IMR-90 (cell line): ENCODE measurements around the gene ACKR1. TPM values are rescaled to one million over a fixed set of nuclear protein-coding genes. Genes with fewer than 3 reads are reported as not detected.

Experiments
- ATAC-seq: fragments of 200-7000 bp; cut with Tn5 transposase; 2 replicates; pipeline ENCODE4 v1.9.1; 2020; ENCODE audit warnings: low read depth, mild to moderate bottlenecking, moderate library complexity
- BruUV-seq: library from RNA; stranded (reverse); fragments of 400-500 nt; replicated peaks from 2 replicates; lab custom pipeline; 2021; lab: Mats Ljungman, UMichigan
- CTCF ChIA-PET: fragments of 300-600 bp; formaldehyde crosslinking; extraction: SDS; loops from one replicate; lab custom pipeline; 2021; ENCODE audit warnings: antibody characterized with exemption; lab: Yijun Ruan, JAX
- POLR2A ChIA-PET: fragments of 300-600 bp; sonication (Branson Sonifier 250); formaldehyde crosslinking; loops from one replicate; lab custom pipeline; 2022; ENCODE audit warnings: antibody characterized with exemption; ENCODE audit not compliant: unreplicated experiment; lab: Charles Lee
- DNase-seq: peaks from one replicate; pipeline ENCODE4 v3.0.0; 2013
- H2AFZ ChIP-seq: replicated peaks from 2 replicates; pipeline ENCODE3; 2013; ENCODE audit warnings: low read length, mild to moderate bottlenecking; ENCODE audit not compliant: poor library complexity
- H2AK5ac ChIP-seq: 2 replicates; pipeline ENCODE4 v1.6.1; 2013; ENCODE audit warnings: low read depth, low read length, inconsistent platforms
- H2AK9ac ChIP-seq: replicated peaks from 2 replicates; pipeline ENCODE3; 2013; ENCODE audit warnings: mild to moderate bottlenecking, low read depth, low read length, moderate library complexity; ENCODE audit not compliant: poor library complexity
- H2BK120ac ChIP-seq: 2 replicates; pipeline ENCODE4 v1.6.1; 2013; ENCODE audit warnings: low read depth, low read length, inconsistent platforms
- H2BK15ac ChIP-seq: 3 replicates; pipeline ENCODE4 v1.6.1; 2013; ENCODE audit warnings: low read depth, low read length, inconsistent platforms
- H2BK20ac ChIP-seq: 2 replicates; pipeline ENCODE4 v1.6.1; 2013; ENCODE audit warnings: low read depth, mild to moderate bottlenecking, inconsistent platforms, low read length, moderate library complexity
- H2BK5ac ChIP-seq: 2 replicates; pipeline ENCODE4 v1.6.1; 2013; ENCODE audit warnings: mild to moderate bottlenecking, low read depth, low read length, inconsistent platforms; ENCODE audit not compliant: poor library complexity, severe bottlenecking
- H3K14ac ChIP-seq: replicated peaks from 2 replicates; pipeline ENCODE4 v1.6.1; 2013; ENCODE audit warnings: low read depth, low read length, inconsistent platforms
- H3K18ac ChIP-seq: 2 replicates; pipeline ENCODE4 v1.6.1; 2013; ENCODE audit warnings: low read depth, low read length, control low read depth
- H3K23ac ChIP-seq: 2 replicates; pipeline ENCODE4 v1.6.1; 2013; ENCODE audit warnings: low read depth, low read length, inconsistent platforms
- H3K27ac ChIP-seq: 2 replicates; pipeline ENCODE4 v1.5.1; 2013; ENCODE audit warnings: mild to moderate bottlenecking, control low read depth, low read length; ENCODE audit not compliant: insufficient read depth
- H3K27me3 ChIP-seq: 2 replicates; pipeline ENCODE4 v1.6.1; 2013; ENCODE audit warnings: low read length; ENCODE audit not compliant: control insufficient read depth, insufficient read depth
- H3K36me3 ChIP-seq: 2 replicates; pipeline ENCODE4 v1.6.1; 2013; ENCODE audit warnings: low read length, mixed read lengths; ENCODE audit not compliant: control insufficient read depth, insufficient read depth
- H3K4ac ChIP-seq: 2 replicates; pipeline ENCODE4 v1.6.1; 2013; ENCODE audit warnings: low read depth, low read length, inconsistent platforms
- H3K4me1 ChIP-seq: 2 replicates; pipeline ENCODE4 v1.6.1; 2013; ENCODE audit warnings: low read length, mixed read lengths; ENCODE audit not compliant: control insufficient read depth, insufficient read depth
- H3K4me2 ChIP-seq: 2 replicates; pipeline ENCODE4 v1.6.1; 2013; ENCODE audit warnings: low read depth, mild to moderate bottlenecking, control low read depth, low read length, moderate library complexity
- H3K4me3 ChIP-seq: 2 replicates; pipeline ENCODE4 v1.5.1; 2013; ENCODE audit warnings: low read depth, mild to moderate bottlenecking, control low read depth, low read length, moderate library complexity; ENCODE audit not compliant: insufficient read depth
- H3K56ac ChIP-seq: 2 replicates; pipeline ENCODE4 v1.6.1; 2013; ENCODE audit warnings: low read length, inconsistent platforms; ENCODE audit not compliant: insufficient read depth; ENCODE audit errors: extremely low read depth
- H3K79me1 ChIP-seq, 2 experiments: 2 replicates each; pipeline ENCODE4 v1.6.1; 2013; ENCODE audit warnings: low read length in 2 of 2, inconsistent platforms in 1 of 2, low read depth in 1 of 2
- H3K9ac ChIP-seq: 2 replicates; pipeline ENCODE4 v1.6.1; 2013; ENCODE audit warnings: low read depth, low read length, control low read depth
- H3K9me1 ChIP-seq: 2 replicates; pipeline ENCODE4 v1.6.1; 2013; ENCODE audit warnings: low read length, inconsistent platforms; ENCODE audit not compliant: insufficient read depth
- H3K9me3 ChIP-seq: 2 replicates; pipeline ENCODE4 v1.6.1; 2013; ENCODE audit warnings: low read length; ENCODE audit not compliant: control insufficient read depth, insufficient read depth
- H4K20me1 ChIP-seq: 2 replicates; pipeline ENCODE4 v1.6.1; 2013; ENCODE audit warnings: low read length, inconsistent platforms; ENCODE audit not compliant: insufficient read depth
- H4K5ac ChIP-seq: 2 replicates; pipeline ENCODE4 v1.6.1; 2013; ENCODE audit warnings: mild to moderate bottlenecking, low read depth, low read length, control low read depth
- H4K8ac ChIP-seq, 2 experiments: 2 replicates each; pipeline ENCODE4 v1.6.1; 2013; ENCODE audit warnings: low read depth in 2 of 2, low read length in 2 of 2, control low read depth in 1 of 2, inconsistent platforms in 1 of 2
- H4K91ac ChIP-seq: 2 replicates; pipeline ENCODE4 v1.6.1; 2013; ENCODE audit warnings: low read depth, low read length, inconsistent platforms; ENCODE audit not compliant: insufficient read depth
- BHLHE40 ChIP-seq: fragments of 150-350 bp; IDR thresholded peaks from 2 replicates; pipeline ENCODE4 v1.6.1; 2016; ENCODE audit warnings: mild to moderate bottlenecking, low read depth, low read length
- CEBPB ChIP-seq: IDR thresholded peaks from 2 replicates; pipeline ENCODE4 v1.6.1; 2012; ENCODE audit warnings: low read depth, low read length, improper control_type of control experiment
- CHD1 ChIP-seq: IDR thresholded peaks from 2 replicates; pipeline ENCODE4 v1.6.1; 2012; ENCODE audit warnings: low read depth, low read length, improper control_type of control experiment
- MXI1 ChIP-seq: IDR thresholded peaks from 2 replicates; pipeline ENCODE4 v1.6.1; 2012; ENCODE audit warnings: low read depth, mild to moderate bottlenecking, low read length, moderate library complexity, borderline replicate concordance
- NFE2L2 ChIP-seq: fragments of 150-350 bp; IDR thresholded peaks from 2 replicates; pipeline ENCODE4 v1.6.1; 2016; ENCODE audit warnings: low read depth, mild to moderate bottlenecking, low read length
- RCOR1 ChIP-seq: IDR thresholded peaks from 2 replicates; pipeline ENCODE4 v1.6.1; 2012; ENCODE audit warnings: mild to moderate bottlenecking, low read length, improper control_type of control experiment; ENCODE audit not compliant: insufficient replicate concordance
- RFX5 ChIP-seq: IDR thresholded peaks from 2 replicates; pipeline ENCODE4 v1.8.0; 2012; ENCODE audit warnings: low read depth, mild to moderate bottlenecking, low read length, moderate library complexity
- SMC3 ChIP-seq: fragments of 150-350 bp; IDR thresholded peaks from 2 replicates; pipeline ENCODE4 v1.6.1; 2016; ENCODE audit warnings: low read depth, mild to moderate bottlenecking, antibody characterized with exemption, low read length, moderate library complexity
- WGBS, 2 experiments: methylation state at CpG; one replicate each; pipeline versions ENCODE4 v1.1.5 to v1.1.7; 2013; ENCODE audit warnings: missing lambda C conversion rate in 2 of 2; ENCODE audit not compliant: insufficient read length in 1 of 2; ENCODE audit errors: extremely low coverage in 2 of 2; 5-methylcytosine and 5-hydroxymethylcytosine counted together
- dilution Hi-C: fragments of 300-500 bp; cut with HindIII; formaldehyde crosslinking; loops from one replicate; pipeline ENCODE4 v1.14.3; 2018; ENCODE audit warnings: low sequenced_read_pairs; ENCODE audit not compliant: unreplicated experiment
- in situ Hi-C: fragments of 300-500 bp; cut with MboI; formaldehyde crosslinking; loops from 3 replicates; pipeline ENCODE4 v1.14.3; 2019; ENCODE audit warnings: low sequenced_read_pairs, inconsistent platforms, mixed read lengths
- intact Hi-C: fragments of 100-400 bp; cut with micrococcal nuclease; formaldehyde crosslinking; loops from 2 replicates; pipeline ENCODE4 v1.10.0; 2022
- polyA plus RNA-seq, 3 experiments: library from polyadenylated mRNA; depleted of rRNA; stranded (reverse); fragments of >200 nt; gene quantifications; 2 replicates each; pipeline ENCODE4 v1.2.3, GENCODE V29; 2012; ENCODE audit warnings: low replicate concordance in 1 of 3
- total RNA-seq: library from RNA; depleted of rRNA; stranded (reverse); fragments of >200 nt; gene quantifications from 2 replicates; pipeline ENCODE4 v1.2.3, GENCODE V29; 2012
- TF ChIP-seq, protein P1 (sequence below): conservative IDR thresholded peaks from 2 replicates; pipeline ENCODE4 v1.5.1; 2012; ENCODE audit warnings: mild to moderate bottlenecking, low read depth, low read length, improper control_type of control experiment
- TF ChIP-seq, protein P2 (sequence below): fragments of 150-350 bp; IDR thresholded peaks from 2 replicates; pipeline ENCODE4 v1.6.1; 2017; ENCODE audit warnings: mild to moderate bottlenecking, antibody characterized with exemption, low read length, low read depth

ACKR1 gene
- total and polyA plus RNA-seq, 2 of the 4 experiments (the other 2 are of a cell fraction), result not detected

DNA sequence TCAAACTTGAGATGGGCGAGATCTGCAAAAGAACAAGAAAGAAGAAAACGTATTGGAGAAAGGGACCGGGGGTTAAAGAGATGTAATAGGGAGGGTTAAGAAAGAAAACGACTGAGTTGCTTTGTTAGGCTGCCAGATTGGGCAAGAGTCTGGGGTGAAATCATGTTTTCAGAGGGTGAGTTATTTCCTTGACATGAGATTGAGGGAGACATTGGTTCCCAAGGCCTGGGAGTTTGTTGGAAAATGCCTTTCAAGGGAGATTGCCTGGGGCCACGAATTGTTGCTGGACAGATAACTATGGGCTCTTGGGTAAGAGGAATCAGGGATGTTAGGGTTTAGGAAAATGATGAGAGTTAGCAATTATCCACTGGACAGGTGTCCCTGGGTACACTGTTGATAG is 34.0 kb upstream of the ACKR1 start (continued):
- TF ChIP-seq, protein P1, sequence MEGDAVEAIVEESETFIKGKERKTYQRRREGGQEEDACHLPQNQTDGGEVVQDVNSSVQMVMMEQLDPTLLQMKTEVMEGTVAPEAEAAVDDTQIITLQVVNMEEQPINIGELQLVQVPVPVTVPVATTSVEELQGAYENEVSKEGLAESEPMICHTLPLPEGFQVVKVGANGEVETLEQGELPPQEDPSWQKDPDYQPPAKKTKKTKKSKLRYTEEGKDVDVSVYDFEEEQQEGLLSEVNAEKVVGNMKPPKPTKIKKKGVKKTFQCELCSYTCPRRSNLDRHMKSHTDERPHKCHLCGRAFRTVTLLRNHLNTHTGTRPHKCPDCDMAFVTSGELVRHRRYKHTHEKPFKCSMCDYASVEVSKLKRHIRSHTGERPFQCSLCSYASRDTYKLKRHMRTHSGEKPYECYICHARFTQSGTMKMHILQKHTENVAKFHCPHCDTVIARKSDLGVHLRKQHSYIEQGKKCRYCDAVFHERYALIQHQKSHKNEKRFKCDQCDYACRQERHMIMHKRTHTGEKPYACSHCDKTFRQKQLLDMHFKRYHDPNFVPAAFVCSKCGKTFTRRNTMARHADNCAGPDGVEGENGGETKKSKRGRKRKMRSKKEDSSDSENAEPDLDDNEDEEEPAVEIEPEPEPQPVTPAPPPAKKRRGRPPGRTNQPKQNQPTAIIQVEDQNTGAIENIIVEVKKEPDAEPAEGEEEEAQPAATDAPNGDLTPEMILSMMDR, result no peak
- TF ChIP-seq CHD1, result no peak

DNA sequence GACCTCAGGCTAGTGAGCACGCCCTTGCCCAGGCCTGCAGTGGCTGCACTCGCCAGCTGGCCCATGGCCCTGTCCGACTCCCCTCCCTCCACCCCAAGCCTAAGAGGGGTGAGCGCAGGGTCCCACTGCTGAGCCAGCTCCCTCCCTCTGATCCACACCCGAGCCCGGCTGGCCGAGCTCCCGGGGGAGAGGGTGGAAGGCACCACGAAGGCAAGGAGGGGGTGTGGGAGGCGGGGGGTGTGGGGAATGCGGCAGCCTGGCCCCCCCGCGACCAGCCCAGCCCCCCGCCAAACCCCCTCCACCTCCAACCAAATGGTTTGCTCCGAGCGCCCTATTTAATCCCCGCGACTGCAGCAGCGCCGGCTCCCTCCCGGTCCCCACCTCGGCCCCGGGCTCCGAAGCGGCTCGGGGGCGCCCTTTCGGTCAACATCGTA is 33.4 kb upstream of the ACKR1 start, which contains the start of gene CADM3:
TSS of gene CADM3 (plus strand) at position 362 of the 434 bp plus-strand sequence. CDS start 151 bp downstream, outside the sequence.
- in situ Hi-C loops, result no loop called here
- no peak within 1 kb of the TSS for H2BK15ac ChIP-seq
- H3K9ac ChIP-seq, result no peak within 1 kb of the TSS
- no peak within 1 kb of the TSS for H3K18ac ChIP-seq
- H3K9me3 ChIP-seq, result no peaks in the 10 kb centered on the region
- H4K91ac ChIP-seq, result no peak within 1 kb of the TSS
- no peak within 1 kb of the TSS for H4K5ac ChIP-seq
- H3K4me3 ChIP-seq, result no peak within 1 kb of the TSS
- H2AFZ ChIP-seq, result peak within 1 kb of the TSS; percentile 35
- no peak within 1 kb of the TSS for H3K23ac ChIP-seq
- BruUV-seq, result no TSS peak
- no peaks in the 10 kb centered on the region for H3K36me3 ChIP-seq
- no peaks in the 10 kb centered on the region for H3K9me1 ChIP-seq
- no peak within 1 kb of the TSS for H3K4me2 ChIP-seq
- H2BK120ac ChIP-seq, result no peak within 1 kb of the TSS
- ChIA-PET CTCF (no interaction called here), POLR2A (no interaction called here)
- H3K14ac ChIP-seq, result no peak within 1 kb of the TSS
- H3K4ac ChIP-seq, result no peak within 1 kb of the TSS
- dilution Hi-C loops, result no loop called here
- no peaks in the 10 kb centered on the region for H3K79me1 ChIP-seq
- no peak within 1 kb of the TSS for H4K8ac ChIP-seq
- no peak within 1 kb of the TSS for H2BK20ac ChIP-seq
- H3K56ac ChIP-seq, result no peak within 1 kb of the TSS
- H2AK5ac ChIP-seq, result no peak within 1 kb of the TSS
- no peak within 1 kb of the TSS for H2AK9ac ChIP-seq
- H3K27me3 ChIP-seq, result peaks cover 23% of the 10 kb centered on the region
- ATAC-seq (no peak), DNase-seq (no peak)
- TF ChIP-seq, protein P1, result no peak
- TF ChIP-seq MXI1 (no peak), CEBPB (no peak), CHD1 (no peak), SMC3 (no peak), NFE2L2 (no peak), RFX5 (no peak), RCOR1 (no peak), BHLHE40 (no peak)
- TF ChIP-seq, protein P2, sequence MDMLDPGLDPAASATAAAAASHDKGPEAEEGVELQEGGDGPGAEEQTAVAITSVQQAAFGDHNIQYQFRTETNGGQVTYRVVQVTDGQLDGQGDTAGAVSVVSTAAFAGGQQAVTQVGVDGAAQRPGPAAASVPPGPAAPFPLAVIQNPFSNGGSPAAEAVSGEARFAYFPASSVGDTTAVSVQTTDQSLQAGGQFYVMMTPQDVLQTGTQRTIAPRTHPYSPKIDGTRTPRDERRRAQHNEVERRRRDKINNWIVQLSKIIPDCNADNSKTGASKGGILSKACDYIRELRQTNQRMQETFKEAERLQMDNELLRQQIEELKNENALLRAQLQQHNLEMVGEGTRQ, result no peak
- no peaks in the 10 kb centered on the region for H4K20me1 ChIP-seq
- H3K27ac ChIP-seq, result no peak within 1 kb of the TSS
- no CpG with 5 or more reads among the region's 29 CpGs for WGBS, 2 experiments
- no peak within 1 kb of the TSS for H2BK5ac ChIP-seq
- intact Hi-C loops, result no loop called here
- no peaks in the 10 kb centered on the region; the same call in 1 of the 2 replicates for H3K4me1 ChIP-seq
